Measurements from ENCODE around the gene TNFAIP6.
"Not testable (repeated sequence)": the region's sequence is repeated elsewhere in the genome, so short reads cannot be mapped to it uniquely, and the experiment has no call there.

The TNFAIP6 gene

GRCh38 chr2:151357359-151357758, at the start of gene TNFAIP6:
Gene TNFAIP6, plus strand, starts transcription at chr2:151357592. Its CDS starts 75 bp downstream, at chr2:151357667.
- DNase-seq: no peak

- DNase-seq: not testable (repeated sequence)
Observed at GRCh38 chr2:151310313-151310712, 47.1 kb upstream of the TNFAIP6 start.

- DNase-seq: not testable (repeated sequence)
Observed at GRCh38 chr2:151312440-151312839, 45.0 kb upstream of the TNFAIP6 start.

GRCh38 chr2:151315381-151315903, 42.0 kb upstream of the TNFAIP6 start:
- no peak for DNase-seq

- no peak for DNase-seq
Observed at GRCh38 chr2:151325581-151326095, 31.8 kb upstream of the TNFAIP6 start.

GRCh38 chr2:151326554-151326953, 30.8 kb upstream of the TNFAIP6 start:
- no peak for DNase-seq

- no peak for DNase-seq
Observed at GRCh38 chr2:151329998-151330397, 27.4 kb upstream of the TNFAIP6 start.

GRCh38 chr2:151333083-151333482, 24.3 kb upstream of the TNFAIP6 start:
- no peak for DNase-seq

GRCh38 chr2:151334082-151334815, 23.1 kb upstream of the TNFAIP6 start:
- no peak for DNase-seq

GRCh38 chr2:151336863-151337371, 20.5 kb upstream of the TNFAIP6 start:
- DNase-seq: no peak

GRCh38 chr2:151337643-151338042, 19.7 kb upstream of the TNFAIP6 start:
- no peak for DNase-seq

GRCh38 chr2:151338115-151338514, 19.3 kb upstream of the TNFAIP6 start:
- DNase-seq: no peak

- DNase-seq: no peak
Observed at GRCh38 chr2:151343073-151343472, 14.3 kb upstream of the TNFAIP6 start.

- DNase-seq: not testable (repeated sequence)
Observed at GRCh38 chr2:151344191-151344590, 13.2 kb upstream of the TNFAIP6 start.

- DNase-seq: no peak
Observed at GRCh38 chr2:151344906-151345305, 12.5 kb upstream of the TNFAIP6 start.

GRCh38 chr2:151347294-151347693, 10.1 kb upstream of the TNFAIP6 start:
- DNase-seq: no peak

- DNase-seq: no peak
Observed at GRCh38 chr2:151347906-151348305, 9.5 kb upstream of the TNFAIP6 start.

GRCh38 chr2:151350579-151351195, 6.7 kb upstream of the TNFAIP6 start:
- no peak for DNase-seq

GRCh38 chr2:151353995-151354394, 3.4 kb upstream of the TNFAIP6 start:
- no peak for DNase-seq

- DNase-seq: no peak
Observed at GRCh38 chr2:151354807-151355206, 2.6 kb upstream of the TNFAIP6 start.

- DNase-seq: no peak
Observed at GRCh38 chr2:151358166-151358970, 976 bp downstream of the TNFAIP6 start.

GRCh38 chr2:151359768-151360461, 2.5 kb downstream of the TNFAIP6 start:
- DNase-seq: no peak
